Stimulated activated CD8-positive, alpha-beta memory T cell treated with anti-CD3 and anti-CD28 coated beads, Interleukin-7, amount 100 ng/mL, for 24 hours (primary cell): ENCODE results near the gene MPRIP.

Experiments used
- DNase-seq: peaks from one replicate; pipeline ENCODE4 v3.0.0-alpha.2; 2020; ENCODE audit warnings: low read depth

MPRIP gene

GRCh38 chr17:17108451-17109049, 66.3 kb downstream of the MPRIP start:
- DNase-seq, result no peak

- no peak for DNase-seq
These were observed 67.0 kb downstream of the MPRIP start for GRCh38 chr17:17109256-17109655.

GRCh38 chr17:17109907-17110306, 67.7 kb downstream of the MPRIP start:
- DNase-seq, result no peak

- DNase-seq, result no peak
These were observed 68.3 kb downstream of the MPRIP start for GRCh38 chr17:17110520-17110919.

GRCh38 chr17:17111401-17112393, 69.4 kb downstream of the MPRIP start:
- DNase-seq, result no peak

GRCh38 chr17:17112628-17113200, 70.5 kb downstream of the MPRIP start:
- DNase-seq, result no peak

- DNase-seq, result no peak
These were observed 72.5 kb downstream of the MPRIP start for GRCh38 chr17:17114592-17115225.

GRCh38 chr17:17115620-17116019, 73.4 kb downstream of the MPRIP start:
- no peak for DNase-seq

GRCh38 chr17:17116406-17116805, 74.1 kb downstream of the MPRIP start:
- no peak for DNase-seq

GRCh38 chr17:17117923-17118322, 75.7 kb downstream of the MPRIP start:
- no peak for DNase-seq

GRCh38 chr17:17118399-17118798, 76.1 kb downstream of the MPRIP start:
- no peak for DNase-seq

- no peak for DNase-seq
These were observed 76.8 kb downstream of the MPRIP start for GRCh38 chr17:17119106-17119505.

GRCh38 chr17:17119533-17119932, 77.3 kb downstream of the MPRIP start:
- peak; percentile 40 for DNase-seq

GRCh38 chr17:17120294-17120693, 78.0 kb downstream of the MPRIP start:
- DNase-seq, result no peak

GRCh38 chr17:17120701-17121100, 78.4 kb downstream of the MPRIP start:
- DNase-seq, result no peak

- no peak for DNase-seq
These were observed 78.9 kb downstream of the MPRIP start for GRCh38 chr17:17121162-17121561.

- no peak for DNase-seq
These were observed 80.7 kb downstream of the MPRIP start for GRCh38 chr17:17122781-17123483.

- DNase-seq, result no peak
These were observed 82.1 kb downstream of the MPRIP start for GRCh38 chr17:17124341-17124740.

GRCh38 chr17:17125136-17126084, 83.2 kb downstream of the MPRIP start:
- DNase-seq, result no peak
